Astrocyte (in vitro differentiated cells and primary cell): ENCODE results near the gene LBR.

Source experiments
- EZH2 ChIP-seq: IDR thresholded peaks from 2 replicates; pipeline ENCODE4 v1.6.1; 2012; ENCODE audit warnings: mild to moderate bottlenecking, low read length, inconsistent platforms; ENCODE audit not compliant: insufficient read depth
- TF ChIP-seq, protein P1 (sequence below): IDR thresholded peaks from 2 replicates; pipeline ENCODE4 v1.5.1; 2011; ENCODE audit warnings: low read depth, mild to moderate bottlenecking, inconsistent platforms, low read length, moderate library complexity; ENCODE audit not compliant: insufficient read depth

DNA sequence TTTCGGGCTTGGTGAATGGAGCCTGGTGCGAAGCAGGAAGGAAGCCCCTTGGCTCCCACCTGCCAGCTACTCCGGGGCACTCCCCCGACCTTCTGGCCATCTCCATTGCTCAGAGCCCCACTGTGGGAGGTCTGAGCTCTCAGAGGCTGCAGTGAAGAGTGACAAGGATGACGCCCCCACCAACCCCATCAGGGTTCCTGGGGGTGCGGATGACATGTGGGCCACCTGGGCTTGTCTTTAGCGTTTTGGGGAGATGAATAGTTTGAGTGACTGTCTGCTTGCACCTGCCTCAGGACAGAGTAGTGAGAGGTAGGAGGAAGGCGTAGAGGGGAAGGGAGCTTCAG, 43.2 kb upstream of the LBR start:
- TF ChIP-seq, protein P1, sequence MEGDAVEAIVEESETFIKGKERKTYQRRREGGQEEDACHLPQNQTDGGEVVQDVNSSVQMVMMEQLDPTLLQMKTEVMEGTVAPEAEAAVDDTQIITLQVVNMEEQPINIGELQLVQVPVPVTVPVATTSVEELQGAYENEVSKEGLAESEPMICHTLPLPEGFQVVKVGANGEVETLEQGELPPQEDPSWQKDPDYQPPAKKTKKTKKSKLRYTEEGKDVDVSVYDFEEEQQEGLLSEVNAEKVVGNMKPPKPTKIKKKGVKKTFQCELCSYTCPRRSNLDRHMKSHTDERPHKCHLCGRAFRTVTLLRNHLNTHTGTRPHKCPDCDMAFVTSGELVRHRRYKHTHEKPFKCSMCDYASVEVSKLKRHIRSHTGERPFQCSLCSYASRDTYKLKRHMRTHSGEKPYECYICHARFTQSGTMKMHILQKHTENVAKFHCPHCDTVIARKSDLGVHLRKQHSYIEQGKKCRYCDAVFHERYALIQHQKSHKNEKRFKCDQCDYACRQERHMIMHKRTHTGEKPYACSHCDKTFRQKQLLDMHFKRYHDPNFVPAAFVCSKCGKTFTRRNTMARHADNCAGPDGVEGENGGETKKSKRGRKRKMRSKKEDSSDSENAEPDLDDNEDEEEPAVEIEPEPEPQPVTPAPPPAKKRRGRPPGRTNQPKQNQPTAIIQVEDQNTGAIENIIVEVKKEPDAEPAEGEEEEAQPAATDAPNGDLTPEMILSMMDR = no peak
- TF ChIP-seq EZH2 = no peak
